NCI-H146 (cell line): ENCODE measurements around the gene SPEN.
A peak's percentile ranks its signal among the peaks of the same experiment; 100 is the strongest.

Experiments
- DNase-seq: peaks from one replicate; lab custom pipeline; 2025; lab: John Stamatoyannopoulos, UW

Gene SPEN

DNA sequence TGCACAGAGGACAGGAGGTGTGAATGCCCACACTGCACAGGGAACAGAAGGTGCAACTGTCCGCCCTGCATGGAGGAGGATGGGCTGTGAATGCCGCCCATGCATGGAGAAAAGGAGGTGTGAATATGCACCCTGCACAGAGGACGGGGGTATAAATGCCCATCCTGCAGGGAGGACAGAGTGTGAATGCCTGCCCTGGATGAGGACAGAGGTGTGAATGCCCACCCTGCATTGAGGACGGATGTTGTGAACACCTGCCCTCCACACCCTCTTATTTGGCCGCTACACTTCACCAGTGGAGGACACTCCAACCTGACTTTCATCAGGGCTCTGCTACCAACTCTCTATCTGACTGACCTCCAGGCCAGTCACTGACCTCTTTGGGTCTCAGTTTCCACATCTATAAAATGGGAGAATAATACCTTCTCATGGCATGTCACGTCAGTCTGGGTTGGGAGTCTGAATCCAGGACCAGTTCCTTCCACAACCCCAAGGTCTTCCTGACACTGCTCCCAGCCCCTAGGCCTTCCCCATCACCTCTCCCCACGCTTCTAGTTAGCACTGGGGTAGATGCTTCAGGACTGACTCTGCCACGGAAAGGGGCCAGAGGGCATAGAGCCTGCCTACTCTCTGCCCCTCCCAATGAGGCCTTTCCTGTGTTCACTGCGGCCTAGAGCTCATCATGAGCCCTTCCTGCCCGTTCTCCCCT lies 100.0 kb downstream of the SPEN start:
- DNase-seq, result no peak

DNA sequence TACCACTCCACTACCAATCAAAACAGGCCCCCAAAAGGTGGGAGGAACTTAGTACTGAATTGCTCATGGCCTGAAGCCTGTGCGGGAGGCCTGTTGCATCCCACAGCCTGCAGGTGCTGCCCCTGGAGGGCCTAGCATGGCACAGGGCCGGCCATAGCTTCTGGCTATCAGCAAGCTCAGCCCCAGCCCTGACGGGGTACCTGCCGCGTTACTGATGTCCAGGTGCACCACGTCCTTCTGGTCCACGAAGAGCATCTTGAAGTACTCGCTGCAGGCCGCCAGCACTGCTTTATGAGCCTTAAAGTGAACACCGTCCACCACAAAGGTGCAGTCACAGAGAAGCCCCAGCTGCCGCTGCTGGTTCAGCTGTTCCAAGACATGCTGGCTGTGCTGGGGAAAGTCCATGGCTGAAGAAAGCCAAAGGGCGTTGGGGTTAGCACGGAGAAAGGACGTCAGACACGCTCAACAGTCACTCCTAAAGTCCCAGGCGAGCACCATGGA lies 100.6 kb downstream of the SPEN start:
- no peak for DNase-seq

DNA sequence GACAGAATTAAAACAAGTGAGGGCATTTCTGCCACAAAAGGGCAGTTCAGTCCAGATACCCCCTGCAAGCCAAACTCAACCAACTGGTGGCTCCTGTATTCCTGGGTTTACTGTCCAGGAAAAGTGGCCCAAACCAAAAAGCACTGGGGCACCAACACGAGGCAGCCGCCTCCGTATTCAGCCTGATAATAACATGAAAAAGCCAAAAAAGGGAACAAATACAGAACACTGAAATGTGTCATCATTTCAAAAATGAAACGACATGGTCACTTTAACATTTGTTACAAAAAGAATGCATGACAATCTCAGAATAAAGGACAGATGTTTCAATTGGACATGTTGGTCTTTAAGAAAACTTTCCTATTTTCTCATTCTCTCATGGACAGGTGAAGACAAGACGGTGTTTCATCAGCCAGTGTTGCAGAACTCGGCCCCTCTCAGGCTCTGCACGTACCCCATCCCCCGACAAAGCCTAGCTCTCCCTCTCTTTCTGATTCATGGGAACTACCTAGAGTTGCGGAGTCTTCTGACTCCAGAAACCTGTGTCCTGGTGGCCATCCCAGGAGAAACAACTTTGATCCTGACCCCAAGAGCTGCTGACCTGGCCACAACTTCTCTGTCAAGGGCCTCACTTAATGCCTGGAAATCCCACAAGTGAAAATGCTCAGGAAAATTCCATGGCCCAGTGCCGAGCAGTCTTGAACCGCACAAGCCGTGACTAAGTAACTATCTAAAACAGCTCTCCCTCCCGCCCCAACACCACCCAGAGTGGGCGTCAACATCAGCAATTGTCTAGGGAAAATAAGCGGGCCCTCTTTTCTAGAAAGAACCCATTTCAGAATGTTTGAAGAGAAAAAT lies 101.3 kb downstream of the SPEN start:
- DNase-seq, result no peak

DNA sequence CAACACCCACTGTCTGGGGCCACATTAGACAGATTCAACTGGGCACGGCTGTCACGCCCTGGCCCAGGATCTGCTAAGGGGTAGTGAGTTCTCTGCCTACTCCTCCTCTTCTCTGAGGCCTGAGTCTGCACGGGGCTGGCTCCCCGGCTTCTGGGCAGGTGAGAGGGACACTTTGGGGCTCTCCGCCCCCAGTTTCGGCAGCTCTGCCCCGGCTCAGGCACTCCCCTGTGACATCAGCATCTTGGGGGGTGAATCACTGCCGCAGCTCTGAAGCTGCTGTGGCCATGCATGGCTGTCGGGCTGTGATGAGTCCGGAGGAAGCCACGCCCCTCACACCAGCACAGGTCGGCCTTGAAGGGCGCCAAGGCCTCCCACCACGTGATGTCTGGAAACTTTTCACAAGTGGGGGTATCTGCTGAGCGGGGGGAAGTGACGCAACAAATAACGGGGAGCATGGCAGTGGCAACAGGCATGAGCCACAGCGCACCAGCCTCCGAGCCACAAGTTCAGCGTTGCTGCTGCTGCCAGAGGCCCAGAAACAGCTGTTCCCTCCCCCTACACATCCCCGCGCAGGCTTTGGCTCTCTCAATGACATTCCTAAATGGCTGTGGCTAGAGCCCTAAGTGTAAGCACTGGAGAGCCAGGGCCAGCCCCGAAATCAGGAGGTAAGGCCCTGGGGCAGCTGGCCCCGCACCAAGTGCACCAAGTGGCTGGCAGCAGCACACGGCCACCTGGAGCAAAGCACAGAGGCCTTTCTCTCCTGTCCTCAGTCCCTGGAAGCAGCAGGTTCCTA lies 102.1 kb downstream of the SPEN start:
- DNase-seq, result no peak

DNA sequence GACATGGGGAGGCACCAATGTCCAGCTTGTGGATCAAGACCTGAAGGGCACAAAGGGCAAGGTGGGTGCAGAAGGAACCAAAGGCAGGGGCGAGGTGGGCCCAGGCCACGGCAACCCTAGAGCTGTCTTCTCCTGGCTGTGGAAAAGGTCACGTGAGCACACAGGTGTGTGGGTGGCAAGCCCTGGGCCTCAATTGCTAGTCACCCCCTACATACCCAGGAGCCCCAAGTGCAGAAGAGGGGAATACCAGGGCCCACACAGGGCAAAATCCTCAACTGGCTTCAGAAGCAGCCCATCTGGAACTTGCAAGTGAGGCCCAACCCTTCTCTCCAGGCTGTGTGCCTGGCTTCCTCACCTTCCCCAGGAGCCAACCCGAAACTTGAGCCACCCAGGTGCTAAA lies 102.8 kb downstream of the SPEN start:
- no peak for DNase-seq

DNA sequence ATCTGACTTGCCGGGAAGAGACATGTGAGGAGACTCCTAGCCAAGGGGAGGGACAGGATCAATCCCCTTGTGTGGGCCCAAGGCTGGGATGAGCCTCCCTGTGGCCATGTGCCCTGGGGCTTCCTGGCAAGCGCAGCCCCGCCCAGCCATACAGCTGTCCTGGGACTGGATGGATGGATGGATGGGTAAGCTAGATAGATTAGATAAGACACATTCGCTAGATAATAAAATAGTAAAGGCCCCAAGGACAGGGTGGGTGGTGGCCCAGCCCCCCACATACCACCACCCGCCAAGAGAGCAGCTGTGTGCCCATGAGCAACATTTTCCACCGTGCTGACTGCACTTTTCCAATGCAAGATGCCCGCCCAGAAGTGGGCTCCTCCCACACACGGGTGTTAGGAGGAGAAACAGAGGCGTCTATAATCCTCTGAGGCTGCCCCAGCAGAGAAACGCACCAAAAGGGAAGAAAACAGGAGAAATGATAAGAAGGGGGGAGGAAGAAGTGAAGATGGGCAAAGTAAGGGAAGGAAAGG lies 103.3 kb downstream of the SPEN start:
- DNase-seq, result no peak

DNA sequence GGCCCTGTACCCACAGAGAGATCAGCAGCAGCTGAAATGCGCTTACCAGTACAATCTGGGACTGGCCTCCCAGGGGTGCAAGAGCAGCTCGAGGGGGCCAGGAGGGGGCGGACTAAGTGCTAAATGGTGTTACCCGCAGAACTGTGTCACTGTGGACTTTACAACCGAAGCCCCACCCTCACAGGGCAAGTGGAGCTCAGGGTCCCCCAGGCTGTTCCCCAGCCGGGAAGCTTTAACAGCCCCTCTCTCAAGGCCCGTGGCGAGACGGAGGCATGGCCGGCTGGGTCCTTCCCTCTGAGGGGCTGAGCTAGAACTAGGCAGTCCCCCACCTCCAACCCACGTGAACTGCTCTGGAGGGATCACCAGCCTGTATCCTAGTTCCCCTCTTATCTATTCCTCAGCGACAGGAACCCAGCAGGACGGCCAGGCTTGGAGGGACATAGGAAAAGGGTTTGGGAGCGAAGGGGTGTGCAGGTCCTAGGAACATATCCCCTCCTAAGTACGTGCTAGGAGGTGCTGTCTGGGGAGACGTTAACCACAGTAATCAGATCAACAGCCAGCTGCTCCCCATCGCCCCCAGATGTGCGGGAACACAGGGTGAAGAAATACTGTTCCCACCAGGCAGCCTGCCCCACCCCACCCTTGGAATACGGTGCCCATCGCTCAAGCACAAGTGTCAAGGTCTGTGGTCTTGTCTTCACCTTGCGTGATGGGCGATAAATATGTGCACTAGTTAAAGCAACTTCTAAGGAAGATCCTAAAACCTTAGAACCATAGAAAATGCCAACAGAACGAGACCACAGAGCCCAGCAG lies 104.0 kb downstream of the SPEN start:
- no peak for DNase-seq

DNA sequence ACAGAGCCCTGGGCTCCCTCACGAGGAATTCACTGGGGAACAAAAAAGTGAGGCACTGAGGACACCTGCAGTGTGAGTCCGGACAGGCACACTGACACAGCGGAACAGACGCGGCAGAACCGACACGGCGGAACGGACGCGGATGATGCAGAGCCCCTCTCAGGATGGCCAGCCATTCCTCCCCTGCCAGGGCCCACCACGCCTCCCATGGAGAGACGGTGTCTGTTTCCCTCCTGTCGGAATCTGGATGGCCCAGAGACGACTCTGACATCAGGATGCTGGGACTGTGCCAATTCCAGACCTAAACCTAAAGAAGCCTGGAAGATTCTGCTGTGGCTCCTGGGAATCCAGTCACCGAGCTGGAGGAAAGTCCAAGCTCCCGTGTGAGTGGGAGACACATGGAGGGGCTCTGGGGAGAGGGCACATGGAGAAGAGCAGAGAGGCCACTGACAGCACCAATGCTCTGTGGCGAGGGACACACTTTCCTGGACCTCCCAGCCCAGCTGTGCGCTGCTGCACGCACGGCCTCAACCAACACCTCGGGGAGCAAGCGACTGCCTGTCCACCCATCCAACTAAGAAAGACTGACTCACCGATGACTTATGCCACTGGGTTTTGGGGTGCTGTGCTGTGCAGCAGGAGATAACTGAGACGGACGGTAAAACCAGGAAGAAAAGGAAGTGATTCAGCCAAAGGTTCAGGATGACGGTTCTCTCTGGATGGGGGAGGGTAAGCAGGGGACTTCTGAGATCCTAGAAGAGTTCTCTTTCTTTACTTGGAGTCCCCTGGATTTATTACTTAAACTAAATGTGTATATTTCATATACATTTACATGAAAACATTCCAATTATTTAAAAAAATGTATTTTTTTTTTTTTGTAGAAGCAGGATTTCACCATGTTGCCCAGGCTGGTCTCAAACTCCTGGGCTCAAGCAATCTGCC lies 105.1 kb downstream of the SPEN start:
- no peak for DNase-seq

DNA sequence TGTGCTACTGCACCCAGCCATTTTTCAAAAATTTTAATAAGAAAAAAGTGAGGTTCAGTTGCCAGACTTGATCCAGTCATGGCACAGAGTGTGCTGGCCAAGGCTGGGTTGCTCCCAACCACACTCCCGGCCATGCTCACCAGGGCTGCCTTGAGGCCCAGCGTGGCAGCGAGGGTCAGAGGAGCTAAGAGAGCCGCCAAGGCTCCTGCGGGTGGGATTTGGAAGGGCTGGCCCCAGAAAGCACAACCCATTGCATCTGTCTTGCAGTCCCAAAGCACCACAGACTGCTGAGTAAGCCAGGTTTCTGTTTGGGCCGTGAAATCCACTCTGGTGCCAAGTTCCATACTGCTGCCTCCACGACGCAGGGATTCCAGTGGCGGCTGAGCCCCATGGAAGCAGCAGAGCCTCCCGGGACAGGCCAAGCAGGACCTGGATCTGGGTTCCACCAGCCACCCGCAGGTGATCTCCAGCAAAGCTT lies 105.8 kb downstream of the SPEN start:
- no peak for DNase-seq

DNA sequence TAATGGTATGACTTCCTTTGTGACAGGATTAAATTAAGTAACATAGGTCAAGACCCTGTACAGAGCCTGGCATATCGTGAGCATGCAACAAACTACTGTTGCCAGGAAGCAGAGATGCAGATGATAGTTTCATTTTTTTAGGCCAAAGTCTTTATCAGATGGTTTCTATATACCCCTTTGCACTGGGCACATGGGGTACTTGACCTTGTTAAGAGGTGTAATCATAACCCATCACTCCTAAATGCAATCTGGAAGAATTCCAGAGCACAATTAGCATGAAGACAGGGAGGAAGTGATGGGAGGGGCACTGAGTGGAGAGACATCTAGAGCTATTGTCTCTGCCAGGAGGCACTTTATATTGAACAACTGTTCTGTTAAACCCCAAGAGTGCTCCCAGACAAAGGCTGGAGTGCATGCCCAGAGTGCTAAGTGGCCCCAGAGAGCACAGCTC lies 106.3 kb downstream of the SPEN start:
- peak; percentile 43 for DNase-seq

DNA sequence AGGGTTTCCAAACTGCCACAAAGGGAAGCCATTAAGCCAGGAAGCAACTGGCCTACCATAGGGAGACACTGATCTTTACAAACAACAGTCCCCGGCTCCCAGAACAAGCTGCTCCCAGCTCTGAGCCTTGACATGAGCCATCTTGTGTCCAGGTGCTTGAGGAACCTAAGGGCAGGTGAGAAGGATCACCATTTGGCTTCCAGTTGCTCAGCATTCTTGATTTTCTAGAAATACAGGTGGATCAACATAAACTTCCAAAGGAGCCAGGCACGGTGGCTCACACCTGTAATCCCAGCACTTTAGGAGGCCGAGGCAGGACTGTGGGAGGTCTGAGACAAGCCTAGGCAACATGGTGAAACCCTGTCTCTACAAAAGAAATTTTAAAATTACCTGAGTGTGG lies 106.8 kb downstream of the SPEN start:
- no peak for DNase-seq

DNA sequence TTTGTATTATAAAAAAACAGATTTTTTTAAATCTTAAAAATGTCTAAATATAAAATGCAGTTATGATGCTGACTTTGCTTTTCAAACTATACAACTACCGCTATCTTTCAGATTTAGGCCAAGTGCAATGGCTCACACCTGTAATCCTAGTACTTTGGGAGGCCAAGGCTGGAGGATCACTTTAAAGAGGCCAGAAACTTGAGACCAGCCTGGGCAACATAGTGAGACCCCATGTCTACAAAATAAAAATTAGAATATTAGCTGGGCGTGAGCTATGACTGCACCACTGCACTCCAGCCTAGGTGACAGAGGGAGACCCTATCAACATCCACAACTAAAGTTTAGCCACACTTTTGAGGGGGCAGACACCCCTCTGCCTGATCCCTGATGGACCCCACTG lies 108.0 kb downstream of the SPEN start:
- DNase-seq, result no peak

DNA sequence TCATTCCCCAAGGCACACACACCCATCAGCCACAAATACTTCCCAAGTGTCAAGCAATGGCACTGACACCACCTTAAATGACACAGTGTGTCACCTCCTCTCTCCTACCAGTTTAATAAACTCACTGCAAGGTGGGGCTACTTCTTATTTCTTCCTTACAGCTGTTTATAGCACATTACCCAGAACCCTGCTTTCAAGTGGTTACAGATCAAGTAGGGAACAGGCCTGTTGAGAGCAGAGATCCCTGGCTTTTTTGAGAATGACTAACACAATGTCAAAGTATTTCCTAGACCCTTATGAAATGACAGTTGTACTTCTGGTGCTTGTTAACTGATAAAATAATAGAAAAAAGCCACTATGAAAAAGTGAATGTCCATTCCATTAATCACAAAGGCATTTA lies 108.6 kb downstream of the SPEN start:
- no peak for DNase-seq

DNA sequence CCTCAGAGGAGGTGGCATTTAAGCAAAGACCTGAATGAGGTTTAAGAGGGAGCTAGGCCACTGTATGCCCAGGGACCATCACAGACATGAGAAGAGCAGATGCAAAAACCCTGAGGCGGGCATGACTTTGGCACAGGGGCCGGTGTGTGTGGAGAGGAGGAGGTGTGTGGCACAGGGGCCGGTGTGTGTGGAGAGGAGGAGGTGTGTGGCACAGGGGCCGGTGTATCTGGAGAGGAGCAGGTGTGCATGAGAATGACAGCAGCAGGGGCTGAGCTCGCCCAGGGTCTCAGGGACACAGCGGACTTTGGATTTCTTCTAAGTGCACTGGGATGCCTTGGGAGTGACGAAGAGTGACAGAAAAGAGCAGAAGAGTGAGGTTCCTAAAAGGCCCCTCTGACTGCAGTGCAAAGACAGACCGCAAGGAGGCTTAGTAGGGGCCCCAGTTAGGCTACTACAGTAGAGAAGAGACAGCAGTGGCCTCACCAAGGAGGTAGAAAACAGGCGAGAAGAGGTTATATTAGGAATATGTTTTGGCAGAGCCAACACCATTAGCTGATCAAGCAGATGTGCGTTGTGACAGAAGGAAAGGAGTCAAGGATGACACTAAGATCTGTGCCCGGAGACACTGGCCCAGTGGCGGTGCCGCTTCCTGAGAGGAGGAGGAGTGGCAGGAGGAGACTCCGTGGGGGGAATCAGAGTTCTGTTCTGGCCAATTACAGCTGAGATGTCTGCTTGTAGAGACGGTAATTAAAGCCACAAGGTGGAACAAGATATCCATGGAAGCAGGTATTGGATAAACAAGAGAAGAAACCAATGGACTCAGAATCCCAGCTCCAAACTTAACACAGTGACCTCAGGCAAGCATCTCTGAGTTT lies 110.0 kb downstream of the SPEN start:
- no peak for DNase-seq

DNA sequence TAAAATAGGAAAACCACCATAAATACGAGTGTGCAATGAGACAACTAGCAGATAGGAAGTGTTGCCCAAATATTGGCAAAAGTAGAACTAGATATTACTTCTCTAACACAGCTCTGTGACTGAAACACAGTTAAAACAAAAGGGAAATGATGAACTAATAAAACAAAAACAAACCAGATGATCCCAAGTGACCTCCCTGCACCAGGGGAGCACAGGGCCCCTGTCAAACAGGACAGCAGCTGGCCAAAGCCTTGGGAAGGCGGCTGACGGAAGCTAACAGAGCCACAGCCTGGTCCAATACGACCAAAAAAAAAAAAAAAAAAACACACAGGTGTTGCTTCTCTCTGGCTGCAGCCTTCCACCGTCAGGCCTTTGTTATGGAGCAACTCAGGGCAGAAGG lies 110.6 kb downstream of the SPEN start:
- DNase-seq, result no peak

DNA sequence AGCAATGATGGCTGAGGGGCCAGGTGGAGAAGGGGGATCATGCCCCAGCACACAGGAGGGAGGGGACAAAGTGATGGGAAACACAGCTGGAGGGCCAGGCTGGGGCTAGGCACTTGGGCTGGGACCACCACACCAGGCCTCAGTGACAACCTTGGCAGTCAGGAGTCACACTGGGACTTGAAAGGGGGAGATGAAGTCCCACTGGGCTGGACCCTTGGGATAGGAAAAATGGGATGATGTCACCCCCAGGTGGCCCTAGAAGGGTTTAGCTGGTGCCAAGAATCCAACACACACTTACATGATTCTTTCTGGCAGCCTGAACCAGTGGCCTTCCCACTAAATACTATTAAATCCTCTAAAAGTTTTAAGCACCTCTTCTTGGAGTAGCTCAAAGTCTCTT lies 111.3 kb downstream of the SPEN start:
- no peak for DNase-seq

DNA sequence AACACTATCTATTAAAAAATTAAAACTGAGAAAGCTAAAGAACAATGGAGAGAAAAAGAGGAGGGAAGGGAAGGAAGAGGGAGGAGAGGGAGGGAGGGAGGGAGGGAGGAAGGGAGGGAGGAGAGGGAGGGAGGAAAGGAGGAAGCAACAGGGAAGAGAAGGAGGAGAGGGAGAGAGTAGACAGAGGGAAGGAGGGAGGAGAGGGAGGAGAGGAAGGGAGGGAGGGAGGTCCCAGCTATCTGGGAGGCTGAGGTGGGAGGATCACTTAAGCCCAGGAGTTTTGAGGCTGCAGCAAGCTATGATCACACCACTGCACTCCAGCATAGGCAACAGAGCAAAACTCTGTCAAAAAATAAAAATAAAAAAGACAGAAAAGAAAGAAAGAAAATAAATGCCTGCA lies 111.9 kb downstream of the SPEN start:
- DNase-seq, result no peak

DNA sequence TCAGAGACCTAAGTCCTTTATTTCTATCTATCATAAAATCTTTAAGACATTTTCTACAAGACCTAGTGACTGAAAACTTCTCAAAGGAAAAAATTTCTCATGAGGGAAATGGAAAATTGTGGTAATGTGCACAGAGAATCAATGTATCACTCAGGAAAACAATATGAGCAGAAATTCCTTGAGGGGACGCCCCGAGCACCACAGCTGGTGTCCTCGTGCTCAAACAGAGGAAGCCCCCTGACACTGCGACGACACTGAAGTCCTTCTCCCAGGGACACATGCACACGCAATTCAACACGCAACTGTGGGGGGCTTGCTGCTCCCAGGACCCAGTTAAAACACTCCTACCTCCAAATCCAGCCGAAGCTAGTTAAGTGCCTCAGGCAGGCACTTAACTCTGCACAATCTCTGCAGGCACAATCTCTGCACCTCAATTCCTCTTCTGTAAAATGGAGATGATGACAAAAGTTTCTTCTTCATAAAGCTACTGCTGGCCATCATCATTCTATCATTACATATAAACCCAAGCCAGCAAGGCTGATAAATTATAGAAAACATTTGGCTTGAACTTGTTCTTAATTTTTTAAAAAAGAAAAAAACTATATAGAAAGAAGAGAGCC lies 112.4 kb downstream of the SPEN start:
- DNase-seq, result no peak

DNA sequence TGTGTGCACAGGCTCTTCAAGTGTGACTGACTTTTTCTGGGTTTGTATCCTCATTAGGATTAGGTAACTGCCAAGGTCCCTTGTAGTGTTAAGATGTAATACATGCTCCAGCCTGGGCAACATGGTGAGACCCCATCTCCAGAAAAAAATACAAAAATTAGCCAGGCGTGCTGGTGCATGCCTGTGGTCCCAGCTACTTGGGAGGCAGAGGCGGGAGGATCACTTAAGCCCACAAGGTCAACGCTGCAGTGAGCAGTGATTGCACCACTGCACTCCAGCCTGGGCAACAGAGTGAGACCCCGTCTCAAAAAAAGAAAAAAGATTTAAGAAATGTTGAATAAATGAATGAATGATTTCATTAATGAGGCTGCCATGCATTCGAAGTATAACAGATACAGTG lies 113.3 kb downstream of the SPEN start:
- DNase-seq, result no peak
